Loucy (cell line): ENCODE data around the gene LY6G5B.

Experiments
- H2AFZ ChIP-seq: fragments of 200-600 bp; sonication (generic); 2 replicates; pipeline ENCODE4 v1.6.0; 2016; ENCODE audit warnings: antibody characterized with exemption, mild to moderate bottlenecking, low read length, moderate library complexity
- H3F3A ChIP-seq: fragments of 200-600 bp; 2 replicates; pipeline ENCODE4 v1.6.0; 2016; ENCODE audit warnings: antibody characterized with exemption, low read depth, mild to moderate bottlenecking
- H3K27me3 ChIP-seq: fragments of 200-600 bp; sonication (generic); 2 replicates; pipeline ENCODE4 v1.6.1; 2014; ENCODE audit warnings: low read length, mild to moderate bottlenecking; ENCODE audit not compliant: insufficient read depth, poor library complexity, severe bottlenecking
- H3K36me3 ChIP-seq: fragments of 200-600 bp; sonication (generic); 2 replicates; pipeline ENCODE4 v1.6.1; 2016; ENCODE audit warnings: low read length; ENCODE audit not compliant: insufficient read depth
- H3K4me1 ChIP-seq: fragments of 200-600 bp; sonication (generic); 2 replicates; pipeline ENCODE4 v1.5.1; 2014; ENCODE audit warnings: low read length, mild to moderate bottlenecking; ENCODE audit not compliant: insufficient read depth, poor library complexity, severe bottlenecking
- H3K4me2 ChIP-seq: fragments of 200-600 bp; sonication (generic); 2 replicates; pipeline ENCODE4 v1.6.0; 2014; ENCODE audit warnings: antibody characterized with exemption, low read length, low read depth, mild to moderate bottlenecking; ENCODE audit not compliant: poor library complexity, severe bottlenecking
- H3K4me3 ChIP-seq: fragments of 200-600 bp; sonication (generic); 2 replicates; pipeline ENCODE4 v1.5.1; 2014; ENCODE audit warnings: low read length, mild to moderate bottlenecking, mixed read lengths; ENCODE audit not compliant: poor library complexity, severe bottlenecking
- H3K79me2 ChIP-seq: fragments of 200-600 bp; sonication (generic); 2 replicates; pipeline ENCODE4 v1.6.1; 2014; ENCODE audit warnings: low read length; ENCODE audit not compliant: insufficient read depth
- H3K9ac ChIP-seq: fragments of 200-600 bp; sonication (generic); 2 replicates; pipeline ENCODE4 v1.6.0; 2014; ENCODE audit warnings: mild to moderate bottlenecking, low read depth, low read length, moderate library complexity; ENCODE audit not compliant: poor library complexity, severe bottlenecking
- H3K9me2 ChIP-seq: fragments of 200-600 bp; sonication (generic); replicated peaks from 2 replicates; pipeline ENCODE4 v1.6.1; 2016; ENCODE audit warnings: low read depth, low read length, mixed read lengths
- H3K9me3 ChIP-seq: fragments of 200-600 bp; sonication (generic); 2 replicates; pipeline ENCODE4 v1.6.1; 2014; ENCODE audit warnings: mild to moderate bottlenecking, antibody characterized with exemption, low read length, low read depth; ENCODE audit not compliant: insufficient read depth
- H4K20me1 ChIP-seq: fragments of 200-600 bp; sonication (generic); 2 replicates; pipeline ENCODE4 v1.6.0; 2014; ENCODE audit warnings: antibody characterized with exemption, low read length, mild to moderate bottlenecking; ENCODE audit not compliant: insufficient read depth, poor library complexity, severe bottlenecking
- CTCF ChIP-seq: fragments of 200-600 bp; sonication (generic); conservative IDR thresholded peaks from 2 replicates; pipeline ENCODE4 v1.5.1; 2014; ENCODE audit warnings: mild to moderate bottlenecking, antibody characterized with exemption, low read length
- EZH2phosphoT487 ChIP-seq: fragments of 200-600 bp; IDR thresholded peaks from 2 replicates; pipeline ENCODE4 v1.6.1; 2018; ENCODE audit warnings: antibody characterized with exemption, mild to moderate bottlenecking, moderate library complexity, borderline replicate concordance

Gene LY6G5B

GRCh38 chr6:31639449-31639861 is 30.3 kb upstream of the LY6G5B start:
- Histone ChIP-seq H4K20me1 (peaks cover 19% of the 10 kb centered on the region), H2AFZ (no peak overlapping the region), H3K9me2 (no peaks in the 10 kb centered on the region), H3K36me3 (peaks cover 92% of the 10 kb centered on the region), H3K27me3 (no peaks in the 10 kb centered on the region), H3K9me3 (no peaks in the 10 kb centered on the region), H3K4me3 (no peak overlapping the region), H3K4me1 (no peaks in the 10 kb centered on the region), H3K9ac (no peak overlapping the region), H3F3A (peaks cover 19% of the 10 kb centered on the region; the same call in 1 of the 2 replicates), H3K79me2 (peaks cover 6% of the 10 kb centered on the region; the same call in 1 of the 2 replicates), H3K4me2 (no peak overlapping the region)
- TF ChIP-seq EZH2phosphoT487: no peak
- no peak for TF ChIP-seq CTCF

GRCh38 chr6:31640612-31641011 is 29.2 kb upstream of the LY6G5B start:
- Histone ChIP-seq H3K79me2 (peaks cover 12% of the 10 kb centered on the region; the same call in 1 of the 2 replicates), H3K9me2 (no peaks in the 10 kb centered on the region), H4K20me1 (peaks cover 12% of the 10 kb centered on the region), H3K4me1 (no peaks in the 10 kb centered on the region), H3K27me3 (no peaks in the 10 kb centered on the region), H3K4me2 (no peak overlapping the region), H3K36me3 (peaks cover 92% of the 10 kb centered on the region), H3K9me3 (no peaks in the 10 kb centered on the region), H2AFZ (no peak overlapping the region), H3K4me3 (no peak overlapping the region), H3K9ac (no peak overlapping the region), H3F3A (peaks cover 19% of the 10 kb centered on the region; the same call in 1 of the 2 replicates)
- TF ChIP-seq CTCF: no peak
- TF ChIP-seq EZH2phosphoT487: no peak

- TF ChIP-seq CTCF (no peak), EZH2phosphoT487 (no peak)
- peaks cover 10% of the 10 kb centered on the region for H4K20me1 ChIP-seq
Measured at GRCh38 chr6:31641370-31641769, 28.4 kb upstream of the LY6G5B start.

More at GRCh38 chr6:31641370-31641769, 28.4 kb upstream of the LY6G5B start:
- Histone ChIP-seq H3F3A (peaks cover 19% of the 10 kb centered on the region; the same call in 1 of the 2 replicates), H2AFZ (no peak overlapping the region), H3K79me2 (peaks cover 13% of the 10 kb centered on the region; the same call in 1 of the 2 replicates), H3K9me2 (no peaks in the 10 kb centered on the region), H3K4me3 (no peak overlapping the region), H3K4me1 (no peaks in the 10 kb centered on the region), H3K36me3 (peaks cover 92% of the 10 kb centered on the region), H3K27me3 (no peaks in the 10 kb centered on the region), H3K9ac (no peak overlapping the region), H3K4me2 (no peak overlapping the region), H3K9me3 (no peaks in the 10 kb centered on the region)
